Spleen (tissue), 11 donors: ENCODE measurements around the gene BIRC6. TPM values are rescaled to one million over a fixed set of nuclear protein-coding genes. Genes with fewer than 3 reads are reported as not detected.
A peak's percentile ranks its signal among the peaks of the same experiment; 100 is the strongest.

ENCODE experiments used
- DNase-seq: peaks from one replicate; pipeline ENCODE4 v3.0.0-alpha.2; 2020
- H3K27ac ChIP-seq, 8 donors: fragments of 200-600 bp; sonication (generic) in 7 of 8; 1 replicate in 4 of 8; 2 replicates in 4 of 8; pipeline versions ENCODE4 v1.5.0 to v1.8.0; 2016 to 2021; ENCODE audit warnings: inconsistent platforms in 4 of 8, mild to moderate bottlenecking in 4 of 8, moderate library complexity in 1 of 8
- H3K27me3 ChIP-seq, 7 donors: fragments of 200-600 bp; sonication (generic) in 6 of 7; replicated peaks in 1 of 7; 1 replicate in 4 of 7; 2 replicates in 3 of 7; pipeline versions ENCODE4 v1.5.0 to v1.8.0; 2016 to 2021; ENCODE audit warnings: inconsistent platforms in 3 of 7, mild to moderate bottlenecking in 1 of 7
- H3K36me3 ChIP-seq, 6 donors: fragments of 200-600 bp; sonication (generic) in 5 of 6; 1 replicate in 4 of 6; 2 replicates in 2 of 6; pipeline versions ENCODE4 v1.5.0 to v1.8.0; 2016 to 2021; ENCODE audit warnings: inconsistent platforms in 2 of 6
- H3K4me1 ChIP-seq, 6 donors: fragments of 200-600 bp; sonication (generic) in 5 of 6; 1 replicate in 3 of 6; 2 replicates in 3 of 6; pipeline versions ENCODE4 v1.5.0 to v1.8.0; 2016 to 2021; ENCODE audit warnings: inconsistent platforms in 3 of 6
- H3K4me3 ChIP-seq, 8 donors: fragments of 200-600 bp; sonication (generic) in 7 of 8; 1 replicate in 4 of 8; 2 replicates in 4 of 8; pipeline versions ENCODE4 v1.5.0 to v1.8.0; 2016 to 2021; ENCODE audit warnings: inconsistent platforms in 4 of 8, mild to moderate bottlenecking in 4 of 8, moderate library complexity in 2 of 8
- H3K9me3 ChIP-seq, 8 donors: fragments of 200-600 bp; sonication (generic) in 7 of 8; 1 replicate in 4 of 8; 2 replicates in 4 of 8; pipeline versions ENCODE4 v1.5.0 to v1.8.0; 2016 to 2021; ENCODE audit warnings: inconsistent platforms in 4 of 8
- CTCF ChIP-seq, 11 experiments: fragments of 200-600 bp in 7 of 11; fragments of 450-650 bp in 4 of 11; sonication (generic) in 4 of 11; IDR thresholded peaks in 8 of 11; conservative IDR thresholded peaks in 3 of 11; 1 replicate in 7 of 11; 2 replicates in 4 of 11; pipeline versions ENCODE4 v1.4.0 to v1.8.0; 2016 to 2021; ENCODE audit warnings: antibody characterized with exemption in 11 of 11, inconsistent platforms in 4 of 11, mild to moderate bottlenecking in 1 of 11
- POLR2A ChIP-seq, 3 donors: fragments of 450-650 bp; IDR thresholded peaks; one replicate each; pipeline ENCODE4 v1.5.1; 2017; ENCODE audit warnings: antibody characterized with exemption in 3 of 3, mild to moderate bottlenecking in 1 of 3
- POLR2AphosphoS5 ChIP-seq, 3 donors: sonication (generic); formaldehyde crosslinking; IDR thresholded peaks; one replicate each; pipeline ENCODE4 v1.5.1; 2017; ENCODE audit warnings: antibody characterized with exemption in 3 of 3
- WGBS, 5 donors: extraction: QIAGEN DNeasy Blood & Tissue Kit in 3 of 5; methylation state at CpG; one replicate each; pipeline versions ENCODE4 v1.1.5 to v1.1.7; 2013 to 2018; 5-methylcytosine and 5-hydroxymethylcytosine counted together
- intact Hi-C: fragments of 100-400 bp; cut with DNase I; formaldehyde crosslinking; loops from one replicate; pipeline ENCODE4 v1.15.0; 2023; ENCODE audit warnings: low total_unique reads
- polyA plus RNA-seq, 3 donors: library from polyadenylated mRNA; stranded (reverse); fragments of 200-250 nt; gene quantifications; one replicate each; pipeline ENCODE4 v1.2.1, GENCODE V29; 2013
- total RNA-seq, 7 donors: library from RNA; depleted of rRNA in 3 of 7; stranded (reverse); fragments of >200 nt in 3 of 7; fragmentation: NEBNext Ultra II Directional in 4 of 7; extraction: Animal tissue kit (Norgen Biotek cat#: 25700) in 4 of 7; gene quantifications; one replicate each; pipeline versions ENCODE4 v1.1.0 to v1.2.1, GENCODE V29; 2016 to 2021
- donor health status: healthy with polysubstance abuse.
- donor health status: DM: no; HTN: no; CAD: no; lungs with moderate emphysema.
- donor health status: DM: no; HTN: no; CAD: no.
- donor health status: Bipolar disorder and iron deficiency.
- donor health status: healthy.
- donor health status: DM: no; HTN: no; CAD: no.
- donor health status: DM: yes; HTN: yes; CAD: no.

Gene BIRC6
- total and polyA plus RNA-seq, 10 donors, result 17.8 to 226 (median 155) TPM

- no peak for TF ChIP-seq POLR2A (IDR thresholded peaks at IDR 0.05)
- no peak for TF ChIP-seq POLR2AphosphoS5 (IDR thresholded peaks at IDR 0.05)
- TF ChIP-seq CTCF (IDR thresholded peaks at IDR 0.05 in 8 of 11, conservative IDR thresholded peaks at IDR 0.05 in 3 of 11), result no peak
- 65 to 88% (median 72%) methylated on average over 3 of the region's 3 CpGs for WGBS, 5 donors
- Histone ChIP-seq H3K4me3 (no peak overlapping the region), H3K4me1 (peaks cover 9 to 31% (median 20%) of the 10 kb centered on the region in 6 donors), H3K27me3 (no peaks in the 10 kb centered on the region), H3K27ac (no peak overlapping the region), H3K9me3 (no peaks in the 10 kb centered on the region), H3K36me3 (peaks cover 0 to 47% (median 8%) of the 10 kb centered on the region in 6 donors)
- intact Hi-C loops, result no loop called here
- no peak for DNase-seq
These were observed 268.0 kb downstream of the BIRC6 start for GRCh38 chr2:32624812-32625211.

- intact Hi-C loops, result no loop called here
- H3K36me3 ChIP-seq, result peaks cover 0 to 47% (median 16%) of the 10 kb centered on the region in 6 donors
- H3K4me1 ChIP-seq, result peaks cover 9 to 40% (median 24%) of the 10 kb centered on the region in 6 donors
- DNase-seq, result no peak
- peak overlapping the region in 4 of 8 donors; percentile 81 to 97 (median 92) for H3K4me3 ChIP-seq
- H3K27me3 ChIP-seq, result no peaks in the 10 kb centered on the region
- peak overlapping the region in 1 of 8 donors; percentile 78 for H3K27ac ChIP-seq
- TF ChIP-seq POLR2A (IDR thresholded peaks at IDR 0.05) (no peak), POLR2AphosphoS5 (IDR thresholded peaks at IDR 0.05) (no peak), CTCF (IDR thresholded peaks at IDR 0.05 in 8 of 11, conservative IDR thresholded peaks at IDR 0.05 in 3 of 11) (no peak)
- 66 to 81% (median 71%) methylated on average over 12 to 13 of the region's 13 CpGs for WGBS, 5 donors
- H3K9me3 ChIP-seq, result no peaks in the 10 kb centered on the region
These were observed 269.9 kb downstream of the BIRC6 start for GRCh38 chr2:32626639-32627221.

GRCh38 chr2:32627441-32627813 lies 270.6 kb downstream of the BIRC6 start:
- intact Hi-C loops, result no loop called here
- no peaks in the 10 kb centered on the region for H3K27me3 ChIP-seq
- no peaks in the 10 kb centered on the region for H3K9me3 ChIP-seq
- peak overlapping the region; percentile 60 to 98 (median 91) for H3K4me3 ChIP-seq
- H3K4me1 ChIP-seq, result peaks cover 9 to 45% (median 24%) of the 10 kb centered on the region in 6 donors
- DNase-seq, result peak; percentile 82
- H3K27ac ChIP-seq, result peak overlapping the region in 7 of 8 donors; percentile 15 to 78 (median 65)
- H3K36me3 ChIP-seq, result peaks cover 0 to 47% (median 14%) of the 10 kb centered on the region in 6 donors
- TF ChIP-seq POLR2AphosphoS5 (IDR thresholded peaks at IDR 0.05) (no peak), CTCF (IDR thresholded peaks at IDR 0.05 in 8 of 11, conservative IDR thresholded peaks at IDR 0.05 in 3 of 11) (peak in 2 of 11 experiments; percentile 10 to 17)
- whole genome bisulfite sequencing, 5 donors, result 1 to 3% (median 2%) methylated on average over 9 to 16 of the region's 16 CpGs

GRCh38 chr2:32627814-32628579 lies 271.2 kb downstream of the BIRC6 start, which contains the start of gene TTC27:
Gene TTC27 (plus strand): TSS chr2:32628050. CDS start chr2:32628293, 243 bp downstream.
- Histone ChIP-seq H3K4me3 (peak within 1 kb of the TSS; percentile 60 to 98 (median 91)), H3K4me1 (peaks cover 9 to 50% (median 26%) of the 10 kb centered on the region in 6 donors), H3K36me3 (peaks cover 0 to 47% (median 17%) of the 10 kb centered on the region in 6 donors), H3K27ac (peak within 1 kb of the TSS; percentile 15 to 78 (median 62)), H3K9me3 (no peaks in the 10 kb centered on the region), H3K27me3 (no peaks in the 10 kb centered on the region)
- intact Hi-C loops, result no loop called here
- TF ChIP-seq CTCF (IDR thresholded peaks at IDR 0.05 in 8 of 11, conservative IDR thresholded peaks at IDR 0.05 in 3 of 11) (peak in 6 of 11 experiments; percentile 10 to 52 (median 31)), POLR2A (IDR thresholded peaks at IDR 0.05) (no peak), POLR2AphosphoS5 (IDR thresholded peaks at IDR 0.05) (peak; percentile 81 to 88 (median 82))
- peak; percentile 99 for DNase-seq
- 0 to 1% (median 0%) methylated on average over 29 to 39 of the region's 39 CpGs for WGBS, 5 donors
